Keratinocyte (primary cell): ENCODE measurements around the gene PIK3CG. TPM values are rescaled to one million over a fixed set of nuclear protein-coding genes. Genes with fewer than 3 reads are reported as not detected.

ENCODE experiments used
- DNase-seq: peaks from one replicate; pipeline ENCODE4 v3.0.0-alpha.2; 2011; ENCODE audit warnings: low read depth, missing footprints, low spot score
- FAIRE-seq: peaks from 2 replicates; lab custom pipeline; 2011; peaks lifted over from hg19 to GRCh38; lab: Jason Lieb, UNC
- H2AFZ ChIP-seq: 2 replicates; pipeline ENCODE4 v1.6.0; 2012; ENCODE audit warnings: low read length, control low read depth, inconsistent platforms; ENCODE audit not compliant: control insufficient read depth
- H3K27ac ChIP-seq: 2 replicates; pipeline ENCODE4 v1.5.1; 2011; ENCODE audit warnings: low read length; ENCODE audit not compliant: control insufficient read depth, insufficient read depth
- H3K27me3 ChIP-seq: 3 replicates; pipeline ENCODE4 v1.6.0; 2011; ENCODE audit warnings: low read length; ENCODE audit not compliant: control insufficient read depth, insufficient read depth; ENCODE audit errors: extremely low read depth
- H3K36me3 ChIP-seq, 2 experiments: 2 replicates in 1 of 2; 3 replicates in 1 of 2; pipeline ENCODE4 v1.5.1; 2011; ENCODE audit warnings: low read length in 2 of 2, mild to moderate bottlenecking in 1 of 2; ENCODE audit not compliant: control insufficient read depth in 2 of 2, insufficient read depth in 2 of 2; ENCODE audit errors: extremely low read depth in 1 of 2
- H3K4me1 ChIP-seq: 3 replicates; pipeline ENCODE4 v1.5.1; 2011; ENCODE audit warnings: low read length; ENCODE audit not compliant: control insufficient read depth, insufficient read depth; ENCODE audit errors: extremely low read depth
- H3K4me2 ChIP-seq: 3 replicates; pipeline ENCODE4 v1.6.0; 2011; ENCODE audit warnings: low read depth, low read length; ENCODE audit not compliant: control insufficient read depth, insufficient read depth; ENCODE audit errors: extremely low read depth
- H3K4me3 ChIP-seq, 3 experiments: fragments of 200-600 bp in 1 of 3; sonication (generic) in 1 of 3; 2 replicates in 2 of 3; 3 replicates in 1 of 3; pipeline ENCODE4 v1.5.1; 2011 to 2016; ENCODE audit warnings: low read length in 3 of 3, mild to moderate bottlenecking in 3 of 3, control low read depth in 2 of 3, inconsistent platforms in 1 of 3, low read depth in 1 of 3, mixed read lengths in 1 of 3, mixed run types in 1 of 3, moderate library complexity in 1 of 3; ENCODE audit not compliant: control insufficient read depth in 2 of 3, insufficient read depth in 2 of 3; ENCODE audit errors: extremely low read depth in 1 of 3
- H3K79me2 ChIP-seq: 2 replicates; pipeline ENCODE4 v1.6.0; 2012; ENCODE audit warnings: low read length; ENCODE audit not compliant: control insufficient read depth, insufficient read depth
- H3K9ac ChIP-seq: 3 replicates; pipeline ENCODE4 v1.6.0; 2011; ENCODE audit warnings: low read length; ENCODE audit not compliant: control insufficient read depth, insufficient read depth; ENCODE audit errors: extremely low read depth
- H3K9me1 ChIP-seq: 3 replicates; pipeline ENCODE4 v1.6.0; 2011; ENCODE audit warnings: low read length; ENCODE audit not compliant: control insufficient read depth, insufficient read depth; ENCODE audit errors: extremely low read depth
- H3K9me3 ChIP-seq: 2 replicates; pipeline ENCODE4 v1.5.1; 2012; ENCODE audit warnings: low read depth, low read length; ENCODE audit not compliant: control insufficient read depth
- H4K20me1 ChIP-seq: 3 replicates; pipeline ENCODE4 v1.6.0; 2011; ENCODE audit warnings: low read length; ENCODE audit not compliant: control insufficient read depth, insufficient read depth; ENCODE audit errors: extremely low read depth
- EZH2 ChIP-seq: IDR thresholded peaks from one replicate; pipeline ENCODE4 v1.6.1; 2012; ENCODE audit warnings: inconsistent platforms, mild to moderate bottlenecking, low read length, moderate library complexity
- dilution Hi-C: fragments of 300-500 bp; cut with MboI; formaldehyde crosslinking; loops from one replicate; pipeline ENCODE4 v1.7.0; 2020; ENCODE audit warnings: low sequenced_read_pairs; ENCODE audit not compliant: extremely low pct_ligation_motif_present
- polyA plus RNA-seq, 5 experiments: library from polyadenylated mRNA; depleted of rRNA in 3 of 5; stranded (reverse) in 3 of 5; stranded (forward) in 1 of 5; unstranded in 1 of 5; fragments of >200 nt; gene quantifications; 1 replicate in 1 of 5; 2 replicates in 3 of 5; 3 replicates in 1 of 5; pipeline versions ENCODE4 v1.2.1 to v1.2.3, GENCODE V29; 2011 to 2012; ENCODE audit warnings: missing spikeins in 2 of 5, low read depth in 1 of 5, low replicate concordance in 1 of 5
- TF ChIP-seq, protein P1 (sequence below), 3 experiments: IDR thresholded peaks in 1 of 3; conservative IDR thresholded peaks in 1 of 3; optimal IDR thresholded peaks in 1 of 3; 2 replicates in 2 of 3; 3 replicates in 1 of 3; pipeline versions ENCODE3 to v1.5.1; 2011; ENCODE audit warnings: low read length in 3 of 3, mild to moderate bottlenecking in 3 of 3, moderate library complexity in 2 of 3, control low read depth in 1 of 3, inconsistent platforms in 1 of 3; ENCODE audit not compliant: insufficient read depth in 2 of 3; ENCODE audit errors: extremely low read depth in 1 of 3

Gene PIK3CG
- polyA plus RNA-seq, 1 donor (not counting 4 experiments of a cell fraction or from before 2014, with no cell fraction given) = not detected

DNA sequence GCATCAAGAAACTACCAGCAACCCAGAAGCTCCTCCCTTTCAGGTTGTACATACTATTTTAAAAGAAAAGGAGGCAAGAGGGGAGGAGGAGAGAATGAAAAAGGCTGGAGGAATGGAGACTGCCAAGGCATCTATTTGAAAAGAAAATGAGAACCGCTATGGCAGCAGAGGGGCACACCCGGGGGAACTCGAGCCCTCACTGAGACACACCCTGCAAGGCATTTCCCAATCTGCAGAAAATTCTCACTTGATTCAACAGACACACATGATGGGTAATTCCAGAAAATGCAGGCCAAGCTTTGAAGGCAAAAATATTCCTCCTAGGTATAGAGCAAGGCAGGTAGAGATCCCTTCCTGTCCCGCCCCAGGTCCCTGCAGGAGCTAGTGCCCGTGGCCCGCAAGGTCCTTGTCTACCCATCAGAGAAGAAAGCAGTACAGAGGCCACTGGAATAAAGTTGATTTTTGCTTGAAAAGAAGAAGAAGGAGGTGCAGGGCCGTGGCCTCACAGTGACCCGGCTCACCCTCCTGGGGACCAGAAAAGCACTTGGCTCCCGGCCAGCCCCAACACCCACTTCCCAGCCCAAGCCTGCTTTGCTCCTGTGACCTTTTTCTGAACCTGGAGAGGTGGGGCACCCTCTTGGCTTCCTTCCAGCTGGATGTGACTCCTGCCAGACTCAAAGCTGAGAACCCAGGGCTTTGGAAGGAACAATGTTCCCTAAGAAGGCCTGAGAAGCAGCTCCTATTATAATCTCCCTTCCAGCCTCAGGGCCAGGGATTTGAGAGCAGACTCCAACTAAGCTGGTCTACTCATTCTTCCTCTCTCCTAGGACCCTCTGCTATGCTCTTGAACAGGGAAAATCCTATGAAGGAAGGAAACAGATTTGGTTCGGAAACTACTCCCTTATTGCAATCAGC lies 6.2 kb upstream of the PIK3CG start:
- H3K4me1 ChIP-seq = no peaks in the 10 kb centered on the region
- H4K20me1 ChIP-seq = no peaks in the 10 kb centered on the region
- no peak overlapping the region for H3K27ac ChIP-seq
- no peaks in the 10 kb centered on the region for H3K79me2 ChIP-seq
- no peaks in the 10 kb centered on the region for H3K36me3 ChIP-seq
- no peak overlapping the region for H3K9ac ChIP-seq
- DNase-seq = no peak
- no peaks in the 10 kb centered on the region for H3K27me3 ChIP-seq
- H3K9me1 ChIP-seq = no peaks in the 10 kb centered on the region
- TF ChIP-seq EZH2 = no peak
- TF ChIP-seq, protein P1, sequence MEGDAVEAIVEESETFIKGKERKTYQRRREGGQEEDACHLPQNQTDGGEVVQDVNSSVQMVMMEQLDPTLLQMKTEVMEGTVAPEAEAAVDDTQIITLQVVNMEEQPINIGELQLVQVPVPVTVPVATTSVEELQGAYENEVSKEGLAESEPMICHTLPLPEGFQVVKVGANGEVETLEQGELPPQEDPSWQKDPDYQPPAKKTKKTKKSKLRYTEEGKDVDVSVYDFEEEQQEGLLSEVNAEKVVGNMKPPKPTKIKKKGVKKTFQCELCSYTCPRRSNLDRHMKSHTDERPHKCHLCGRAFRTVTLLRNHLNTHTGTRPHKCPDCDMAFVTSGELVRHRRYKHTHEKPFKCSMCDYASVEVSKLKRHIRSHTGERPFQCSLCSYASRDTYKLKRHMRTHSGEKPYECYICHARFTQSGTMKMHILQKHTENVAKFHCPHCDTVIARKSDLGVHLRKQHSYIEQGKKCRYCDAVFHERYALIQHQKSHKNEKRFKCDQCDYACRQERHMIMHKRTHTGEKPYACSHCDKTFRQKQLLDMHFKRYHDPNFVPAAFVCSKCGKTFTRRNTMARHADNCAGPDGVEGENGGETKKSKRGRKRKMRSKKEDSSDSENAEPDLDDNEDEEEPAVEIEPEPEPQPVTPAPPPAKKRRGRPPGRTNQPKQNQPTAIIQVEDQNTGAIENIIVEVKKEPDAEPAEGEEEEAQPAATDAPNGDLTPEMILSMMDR (optimal IDR thresholded peaks at IDR 0.05 in 1 of 3, IDR thresholded peaks at IDR 0.05 in 1 of 3, conservative IDR thresholded peaks at IDR 0.05 in 1 of 3; ENCODE audit: extremely low read depth in 1 of 3, insufficient read depth in 2 of 3, low read length in 3 of 3) = no peak
- no peak overlapping the region for H3K4me2 ChIP-seq
- H3K4me3 ChIP-seq = no peak overlapping the region
- H2AFZ ChIP-seq = no peak overlapping the region
- dilution Hi-C loops = no loop called here
- no peak for FAIRE-seq
- H3K9me3 ChIP-seq = no peaks in the 10 kb centered on the region

DNA sequence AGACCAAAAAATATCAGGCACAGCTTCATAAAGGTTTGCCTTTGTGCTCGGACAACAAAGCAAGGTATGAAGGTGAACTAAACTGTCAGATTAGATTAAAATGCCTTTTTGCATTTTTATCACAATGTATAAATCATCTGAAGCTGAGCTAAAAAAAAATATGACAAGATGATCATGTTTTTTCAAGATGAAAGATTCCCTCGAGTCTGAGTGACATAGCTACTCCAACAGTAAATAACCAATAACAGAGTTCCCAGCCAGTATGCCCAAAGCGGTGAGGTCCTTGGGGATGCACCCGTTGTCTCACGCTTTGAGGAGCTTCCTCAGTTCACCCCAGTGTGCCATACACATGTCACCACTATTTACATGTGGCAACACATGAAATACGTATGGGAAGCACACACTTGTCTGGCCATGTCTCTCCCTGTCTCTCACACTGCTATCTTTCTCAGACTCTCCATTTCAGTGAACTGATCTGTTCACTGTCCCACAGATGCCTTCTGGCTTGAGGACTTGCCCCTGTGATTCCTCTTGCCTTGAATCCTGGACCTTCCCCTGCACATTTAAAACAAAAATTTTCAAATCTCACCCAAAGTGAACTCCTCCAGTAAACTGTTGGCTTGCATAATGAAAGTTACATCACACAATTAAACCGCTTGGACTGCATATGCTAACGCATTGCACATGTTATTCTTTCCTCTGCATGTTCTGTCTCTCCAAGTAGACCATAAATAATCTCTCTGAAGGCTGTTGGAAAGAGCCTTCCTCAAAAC lies 2.6 kb upstream of the PIK3CG start:
- Histone ChIP-seq H3K27me3 (no peaks in the 10 kb centered on the region), H3K4me1 (no peaks in the 10 kb centered on the region), H2AFZ (no peak overlapping the region), H4K20me1 (no peaks in the 10 kb centered on the region), H3K4me3 (no peak overlapping the region), H3K27ac (no peak overlapping the region), H3K9me3 (no peaks in the 10 kb centered on the region), H3K36me3 (no peaks in the 10 kb centered on the region), H3K9me1 (no peaks in the 10 kb centered on the region), H3K79me2 (no peaks in the 10 kb centered on the region), H3K4me2 (no peak overlapping the region), H3K9ac (no peak overlapping the region)
- dilution Hi-C loops = no loop called here
- no peak for DNase-seq
- TF ChIP-seq EZH2 = no peak
- TF ChIP-seq, protein P1 (optimal IDR thresholded peaks at IDR 0.05 in 1 of 3, IDR thresholded peaks at IDR 0.05 in 1 of 3, conservative IDR thresholded peaks at IDR 0.05 in 1 of 3; ENCODE audit: extremely low read depth in 1 of 3, insufficient read depth in 2 of 3, low read length in 3 of 3) = no peak
- FAIRE-seq = no peak
